GM11168 (cell line): ENCODE results near the gene NME7.
"Not testable (repeated sequence)": the region's sequence is repeated elsewhere in the genome, so short reads cannot be mapped to it uniquely, and the experiment has no call there.

ENCODE experiments used
- in situ Hi-C: fragments of 300-500 bp; cut with MboI; formaldehyde crosslinking; loops from one replicate; pipeline ENCODE4 v1.12.0; 2022; ENCODE audit warnings: low sequenced_read_pairs; ENCODE audit not compliant: unreplicated experiment

The NME7 gene

GRCh38 chr1:169240449-169241232, 127.0 kb downstream of the NME7 start:
- in situ Hi-C loops = no loop called here

- in situ Hi-C loops = no loop called here
These were observed 130.7 kb downstream of the NME7 start for GRCh38 chr1:169236880-169237279.

DNA sequence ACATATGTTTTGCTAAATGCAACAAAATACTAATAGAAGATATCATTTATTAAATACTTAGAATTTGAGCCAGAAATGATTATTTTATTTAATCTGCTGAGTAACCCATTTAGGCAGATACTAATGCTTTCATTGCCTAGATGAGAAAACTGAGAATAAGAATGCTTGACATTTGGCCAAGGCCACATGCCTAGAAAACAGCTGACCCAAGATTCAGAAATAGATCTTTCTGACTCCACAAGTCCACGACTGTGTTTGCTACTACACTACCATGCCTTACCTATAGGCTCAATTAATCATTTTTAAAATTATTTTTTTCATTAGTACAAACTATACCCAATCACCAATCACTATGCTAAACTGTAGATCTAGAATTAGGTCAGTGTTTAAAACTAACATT, 131.5 kb downstream of the NME7 start:
- in situ Hi-C loops = no loop called here

DNA sequence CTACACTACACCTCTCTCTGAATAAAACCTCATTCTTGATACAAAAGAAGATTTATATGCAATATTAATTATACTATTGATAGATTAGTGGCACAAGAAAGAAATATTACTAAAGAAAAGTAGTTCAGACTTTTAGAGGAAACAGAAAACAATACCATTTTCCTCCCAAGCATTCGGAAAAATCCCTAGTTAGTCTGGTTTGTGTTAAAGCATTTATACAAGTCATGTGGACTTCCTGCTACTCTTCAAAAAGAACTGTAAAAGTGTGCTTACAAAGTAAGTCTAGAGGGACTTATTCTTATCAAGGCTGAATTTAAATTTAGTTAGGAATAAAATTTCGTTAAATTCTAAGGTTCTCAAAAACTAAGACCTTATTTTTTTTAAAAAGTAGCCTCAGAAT, 132.0 kb downstream of the NME7 start:
- in situ Hi-C loops = no loop called here

GRCh38 chr1:169234780-169235179, 132.8 kb downstream of the NME7 start:
- in situ Hi-C loops = no loop called here

- in situ Hi-C loops = no loop called here
These were observed 150.0 kb downstream of the NME7 start for GRCh38 chr1:169217636-169218035.

- in situ Hi-C loops = no loop called here
These were observed 153.0 kb downstream of the NME7 start for GRCh38 chr1:169214598-169214997.

GRCh38 chr1:169212088-169212487, 155.5 kb downstream of the NME7 start:
- in situ Hi-C loops = no loop called here

DNA sequence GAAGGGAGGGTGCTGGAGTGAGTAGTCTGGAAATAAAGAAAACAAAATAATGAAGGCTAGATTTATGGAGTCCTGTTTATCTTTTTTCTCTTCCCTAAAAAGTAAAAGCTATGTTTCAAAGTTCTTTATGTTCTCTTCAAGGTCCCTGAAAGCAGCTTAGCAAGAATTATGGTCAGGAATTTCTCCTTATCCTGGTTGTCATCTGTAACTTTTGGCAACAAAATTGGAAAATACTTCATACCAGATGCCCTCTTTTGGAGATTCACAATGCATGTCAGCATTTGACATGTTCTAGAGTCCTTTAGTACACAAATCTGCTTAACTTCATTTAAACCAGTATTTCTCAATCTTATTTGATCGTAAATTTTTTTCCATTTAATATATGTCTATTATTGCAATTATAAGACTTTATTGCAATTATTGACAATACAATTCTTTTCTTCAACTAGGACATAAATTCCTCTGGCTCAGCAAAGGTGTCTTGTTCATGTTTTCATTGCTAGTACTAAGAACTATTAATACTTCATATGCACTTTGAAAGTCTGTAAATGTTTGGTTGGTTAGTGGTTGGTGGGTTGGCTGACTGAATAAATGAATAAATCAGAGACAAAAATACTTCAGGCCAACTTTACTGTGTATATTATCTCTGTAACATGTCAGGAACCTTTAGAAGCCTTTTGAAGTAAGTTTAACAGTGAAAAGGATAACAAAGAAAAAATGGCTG, 159.6 kb downstream of the NME7 start:
- in situ Hi-C loops = no loop called here

DNA sequence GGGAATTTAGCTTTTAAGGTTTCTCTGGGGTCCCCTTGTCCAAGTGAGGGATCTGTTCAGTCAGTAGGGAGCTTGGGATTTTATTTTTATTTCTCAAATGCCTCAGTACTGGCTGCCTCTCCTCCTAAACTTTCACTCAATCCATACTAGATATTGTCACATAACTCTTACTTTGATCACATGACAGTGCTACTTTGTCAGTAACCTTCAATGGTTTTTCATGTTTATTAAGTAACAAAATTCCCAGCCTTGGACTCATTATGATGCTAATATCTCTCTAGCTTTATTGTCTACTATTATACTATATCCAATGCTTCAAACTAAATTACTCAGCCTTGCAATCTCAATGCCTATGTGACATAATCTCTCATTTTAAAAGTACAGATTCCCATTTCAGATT, 163.4 kb downstream of the NME7 start:
- in situ Hi-C loops = no loop called here

DNA sequence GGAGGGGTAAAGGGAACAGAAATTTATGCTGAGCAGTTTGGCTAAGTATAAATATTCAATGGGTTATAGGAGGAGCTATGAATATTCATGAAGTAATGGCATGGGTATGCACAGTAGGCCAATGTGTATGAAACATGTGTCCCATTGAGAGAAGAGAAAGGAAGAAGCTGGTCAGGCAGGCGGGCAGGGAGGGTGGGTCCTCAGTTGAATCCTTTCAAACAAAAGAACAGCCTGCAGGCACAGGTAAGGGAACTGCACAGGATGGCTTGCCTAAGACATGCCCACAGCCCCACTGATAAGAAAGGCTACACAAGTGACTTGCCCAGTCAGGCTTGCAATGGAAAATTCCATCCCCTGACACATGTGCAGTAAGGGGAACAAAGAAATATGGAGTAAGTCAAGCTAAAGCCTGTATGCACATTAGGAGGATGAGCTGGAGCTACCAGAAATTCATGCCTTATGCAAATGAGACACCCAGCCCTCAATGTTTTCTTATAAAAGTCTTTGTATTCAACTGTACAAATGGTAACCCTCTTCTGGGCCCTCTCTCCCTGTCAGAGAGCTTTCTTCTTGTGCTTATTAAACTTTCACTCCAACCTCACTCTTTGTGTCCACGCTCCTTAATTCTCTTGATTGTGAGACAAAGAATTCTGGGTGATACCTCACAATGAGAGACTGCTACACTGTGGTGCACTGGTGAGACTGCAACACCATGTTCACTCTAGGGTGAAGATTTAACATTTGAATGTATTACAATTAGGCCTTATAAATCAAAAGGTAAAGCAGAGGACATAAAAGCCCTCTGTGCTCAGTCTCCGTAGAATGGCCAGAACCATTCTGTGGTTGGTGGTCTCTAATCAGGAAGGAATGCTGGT, 164.6 kb downstream of the NME7 start:
- in situ Hi-C loops = no loop called here

GRCh38 chr1:169201084-169201619, 166.4 kb downstream of the NME7 start:
- in situ Hi-C loops = no loop called here

GRCh38 chr1:169200319-169200718, 167.3 kb downstream of the NME7 start:
- in situ Hi-C loops = no loop called here

- in situ Hi-C loops = no loop called here
These were observed 171.0 kb downstream of the NME7 start for GRCh38 chr1:169196581-169196980.

DNA sequence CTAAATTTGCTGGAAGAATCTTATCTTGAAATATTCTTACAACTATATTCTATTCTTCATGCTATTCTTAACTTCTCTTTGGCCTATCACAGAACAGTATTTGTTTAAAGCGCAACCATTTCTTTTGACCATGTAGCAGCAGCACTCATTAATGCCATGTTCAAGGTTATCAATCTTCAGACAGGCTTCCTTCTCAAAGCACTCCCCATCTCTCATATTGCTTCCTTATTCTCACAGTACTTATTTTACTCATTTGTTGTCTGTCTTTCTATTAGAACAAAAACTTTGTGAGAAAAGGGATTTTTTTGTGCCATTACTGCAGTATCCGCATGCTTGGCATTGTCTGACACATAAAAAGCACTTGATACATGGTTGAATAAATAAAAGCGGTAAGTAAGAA, 171.4 kb downstream of the NME7 start:
- in situ Hi-C loops = no loop called here

GRCh38 chr1:169193191-169193850, 174.3 kb downstream of the NME7 start:
- in situ Hi-C loops = no loop called here

DNA sequence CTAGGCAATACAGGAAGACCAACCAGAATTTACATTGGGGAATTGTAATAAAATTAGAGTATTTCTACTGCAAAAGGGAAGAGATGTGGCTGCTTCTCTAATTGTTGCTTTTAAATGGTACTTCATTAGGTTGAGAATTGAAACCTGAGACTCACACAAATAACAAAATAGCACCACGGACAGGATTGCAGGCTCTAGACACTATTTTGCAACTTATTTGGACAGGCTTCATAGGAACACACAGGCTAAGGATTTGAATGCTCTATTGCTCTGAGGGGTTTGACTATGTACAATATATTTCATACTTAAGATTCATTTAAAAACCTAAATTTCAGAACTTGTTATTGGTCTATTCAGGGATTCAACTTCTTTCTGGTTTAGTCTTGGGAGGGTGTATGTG, 181.5 kb downstream of the NME7 start:
- in situ Hi-C loops = no loop called here

- in situ Hi-C loops = no loop called here
These were observed 182.8 kb downstream of the NME7 start for GRCh38 chr1:169184812-169185211.

DNA sequence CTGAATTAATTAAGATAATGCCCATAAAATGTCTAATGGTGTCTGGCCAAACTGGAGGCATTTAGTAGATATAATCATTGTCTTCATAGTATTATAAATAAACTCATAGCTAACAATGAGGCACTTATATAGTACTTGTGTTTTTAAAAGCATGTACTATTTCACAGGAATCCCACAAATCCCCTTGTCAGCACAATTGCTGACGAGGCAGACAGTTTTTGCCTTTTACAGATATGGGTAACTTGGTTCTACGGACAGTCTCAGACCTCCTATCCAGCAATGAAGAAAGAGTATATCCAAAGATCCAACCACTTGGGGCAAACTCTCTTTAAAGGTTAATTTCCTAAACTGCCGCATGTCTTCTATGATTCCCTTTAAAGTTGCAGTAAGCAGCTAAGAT, 187.4 kb downstream of the NME7 start:
- in situ Hi-C loops = no loop called here

- in situ Hi-C loops = not testable (repeated sequence)
These were observed 188.2 kb downstream of the NME7 start for GRCh38 chr1:169179431-169179830.
